GM12878 (cell line): ENCODE data around the gene CPA2. TPM values are rescaled to one million over a fixed set of nuclear protein-coding genes. Genes with fewer than 3 reads are reported as not detected.

Source experiments
- ATAC-seq: fragments of 200-7000 bp; cut with Tn5 transposase; 3 replicates; pipeline ENCODE4 v1.9.1; 2020; ENCODE audit warnings: mild to moderate bottlenecking, moderate library complexity
- BruUV-seq: library from RNA; stranded (reverse); fragments of 400-500 nt; replicated peaks from 2 replicates; lab custom pipeline; 2021; lab: Mats Ljungman, UMichigan
- CTCF ChIA-PET: fragments of 300-600 bp; sonication (Branson Sonifier 250); formaldehyde crosslinking; extraction: SDS; loops from one replicate; lab custom pipeline; 2021; ENCODE audit warnings: inconsistent platforms; lab: Yijun Ruan, JAX
- POLR2A ChIA-PET: fragments of 350-600 bp; formaldehyde crosslinking; extraction: SDS; loops from one replicate; lab custom pipeline; 2021; ENCODE audit warnings: inconsistent platforms; lab: Charles Lee
- RAD21 ChIA-PET: fragments of 300-600 bp; sonication (Branson Sonifier 250); formaldehyde crosslinking; loops from one replicate; lab custom pipeline; 2023; ENCODE audit warnings: antibody characterized with exemption; ENCODE audit not compliant: unreplicated experiment; lab: Charles Lee
- SMC1A ChIA-PET: fragments of 300-600 bp; sonication (Branson Sonifier 250); formaldehyde crosslinking; loops from one replicate; lab custom pipeline; 2023; ENCODE audit not compliant: unreplicated experiment, uncharacterized antibody; lab: Charles Lee
- DNase-seq: peaks from one replicate; pipeline ENCODE4 v3.0.0-alpha.2; 2011; ENCODE audit warnings: low read depth, low spot score
- FAIRE-seq: peaks from 3 replicates; lab custom pipeline; 2011; peaks lifted over from hg19 to GRCh38; lab: Jason Lieb, UNC
- H2AFZ ChIP-seq: 2 replicates; pipeline ENCODE4 v1.6.0; 2011; ENCODE audit warnings: low read depth, low read length, control low read depth; ENCODE audit not compliant: control insufficient read depth
- H3K27ac ChIP-seq: 2 replicates; pipeline ENCODE4 v1.5.1; 2011; ENCODE audit warnings: control low read depth; ENCODE audit not compliant: control insufficient read depth, insufficient read depth
- H3K27me3 ChIP-seq, 2 experiments: replicated peaks in 1 of 2; 2 replicates each; pipeline versions ENCODE4 v1.6.0 to v1.6.1; 2011; ENCODE audit warnings: low read length in 1 of 2; ENCODE audit not compliant: control insufficient read depth in 2 of 2, insufficient read depth in 2 of 2
- H3K36me3 ChIP-seq, 2 experiments: 2 replicates each; pipeline ENCODE4 v1.5.1; 2011; ENCODE audit warnings: low read length in 1 of 2; ENCODE audit not compliant: control insufficient read depth in 2 of 2, insufficient read depth in 2 of 2
- H3K4me1 ChIP-seq: 2 replicates; pipeline ENCODE4 v1.6.1; 2011; ENCODE audit warnings: mild to moderate bottlenecking, low read length, moderate library complexity, mixed read lengths; ENCODE audit not compliant: control insufficient read depth, insufficient read depth
- H3K4me2 ChIP-seq: 2 replicates; pipeline ENCODE4 v1.6.0; 2011; ENCODE audit warnings: control low read depth; ENCODE audit not compliant: control insufficient read depth, insufficient read depth
- H3K4me3 ChIP-seq: fragments of 200-600 bp; sonication (generic); 2 replicates; pipeline ENCODE4 v1.5.1; 2016
- H3K79me2 ChIP-seq: 2 replicates; pipeline ENCODE4 v1.6.0; 2011; ENCODE audit warnings: low read length; ENCODE audit not compliant: control insufficient read depth, insufficient read depth
- H3K9ac ChIP-seq: 2 replicates; pipeline ENCODE4 v1.8.0; 2011; ENCODE audit warnings: low read length, control low read depth, mixed read lengths; ENCODE audit not compliant: control insufficient read depth, insufficient read depth
- H3K9me3 ChIP-seq: replicated peaks from 3 replicates; pipeline ENCODE4 v1.5.1; 2011; ENCODE audit warnings: mild to moderate bottlenecking, low read length; ENCODE audit not compliant: control insufficient read depth, insufficient read depth
- H4K20me1 ChIP-seq: 2 replicates; pipeline ENCODE4 v1.6.0; 2011; ENCODE audit not compliant: control insufficient read depth, insufficient read depth
- ATF7 ChIP-seq: fragments of 450-650 bp; IDR thresholded peaks from 2 replicates; pipeline ENCODE4 v1.6.1; 2016; ENCODE audit warnings: low read depth, mild to moderate bottlenecking
- CBX3 ChIP-seq: fragments of 200-600 bp; sonication (generic); IDR thresholded peaks from 2 replicates; pipeline ENCODE4 v1.6.1; 2016; ENCODE audit warnings: low read depth, borderline replicate concordance
- CBX5 ChIP-seq: sonication (generic); IDR thresholded peaks from 2 replicates; pipeline ENCODE4 v1.6.1; 2016; ENCODE audit warnings: low read depth, moderate library complexity, mild to moderate bottlenecking, inconsistent platforms
- EGR1 ChIP-seq, 2 experiments: IDR thresholded peaks; 1 replicate in 1 of 2; 2 replicates in 1 of 2; pipeline ENCODE4 v1.6.1; 2011 to 2012; ENCODE audit warnings: low read depth in 2 of 2, low read length in 2 of 2, borderline replicate concordance in 1 of 2, mild to moderate bottlenecking in 1 of 2, moderate library complexity in 1 of 2
- EP300 ChIP-seq, 2 experiments: fragments of 150-350 bp in 1 of 2; IDR thresholded peaks; 2 replicates each; pipeline ENCODE4 v1.6.1; 2011 to 2012; ENCODE audit warnings: low read depth in 2 of 2, low read length in 2 of 2, borderline replicate concordance in 1 of 2, improper control_type of control experiment in 1 of 2, inconsistent platforms in 1 of 2; ENCODE audit not compliant: control insufficient read depth in 1 of 2
- HDGF ChIP-seq: fragments of 450-650 bp; IDR thresholded peaks from 2 replicates; pipeline ENCODE4 v1.6.1; 2016; ENCODE audit warnings: antibody characterized with exemption
- KAT2A ChIP-seq: conservative IDR thresholded peaks from 2 replicates; pipeline ENCODE4 v1.6.1; 2011; ENCODE audit warnings: low read depth, low read length; ENCODE audit not compliant: control insufficient read depth
- LARP7 ChIP-seq: fragments of 450-650 bp; IDR thresholded peaks from 2 replicates; pipeline ENCODE4 v1.6.1; 2017; ENCODE audit warnings: mild to moderate bottlenecking
- MTA3 ChIP-seq: IDR thresholded peaks from 2 replicates; pipeline ENCODE4 v1.6.1; 2012; ENCODE audit warnings: low read length, inconsistent platforms, borderline replicate concordance
- NR2C1 ChIP-seq: fragments of 450-650 bp; IDR thresholded peaks from 2 replicates; pipeline ENCODE4 v1.6.1; 2017; ENCODE audit warnings: antibody characterized with exemption, mild to moderate bottlenecking, moderate library complexity
- PBX3 ChIP-seq: IDR thresholded peaks from 2 replicates; pipeline ENCODE4 v1.6.1; 2011; ENCODE audit warnings: mild to moderate bottlenecking, low read depth, low read length, moderate library complexity; ENCODE audit not compliant: insufficient replicate concordance
- POLR2AphosphoS2 ChIP-seq: IDR thresholded peaks from 2 replicates; pipeline ENCODE4 v1.6.1; 2011; ENCODE audit warnings: low read depth, mild to moderate bottlenecking, low read length, improper control_type of control experiment, moderate library complexity
- SRF ChIP-seq, 2 experiments: IDR thresholded peaks; 2 replicates each; pipeline ENCODE4 v1.6.1; 2011; ENCODE audit warnings: low read depth in 2 of 2, low read length in 2 of 2, mild to moderate bottlenecking in 1 of 2, moderate library complexity in 1 of 2
- STAT1 ChIP-seq: fragments of 450-650 bp; conservative IDR thresholded peaks from 2 replicates; pipeline ENCODE4 v1.6.1; 2014; ENCODE audit warnings: antibody characterized with exemption, mild to moderate bottlenecking
- STAT3 ChIP-seq: IDR thresholded peaks from 2 replicates; pipeline ENCODE4 v1.6.1; 2011; ENCODE audit warnings: low read depth, low read length, improper control_type of control experiment
- ZBED1 ChIP-seq: IDR thresholded peaks from 2 replicates; pipeline ENCODE4 v1.6.1; 2016; ENCODE audit warnings: borderline replicate concordance
- ZNF217 ChIP-seq: fragments of 450-650 bp; IDR thresholded peaks from 2 replicates; pipeline ENCODE4 v1.6.1; 2017; ENCODE audit warnings: antibody characterized with exemption, mild to moderate bottlenecking
- ZSCAN29 ChIP-seq: fragments of 450-650 bp; IDR thresholded peaks from 2 replicates; pipeline ENCODE4 v1.6.1; 2017; ENCODE audit warnings: mild to moderate bottlenecking, moderate library complexity
- WGBS: methylation state at CpG from one replicate; pipeline ENCODE4 v1.1.6; 2016; ENCODE audit warnings: low lambda C conversion rate; ENCODE audit not compliant: insufficient replicate concordance, insufficient coverage; ENCODE audit errors: missing lambda C conversion rate; 5-methylcytosine and 5-hydroxymethylcytosine counted together
- in situ Hi-C: fragments of 300-500 bp; cut with MboI; formaldehyde crosslinking; loops from 9 replicates; pipeline ENCODE4 v1.14.3; 2018; ENCODE audit warnings: mixed read lengths
- intact Hi-C: fragments of 100-400 bp; cut with micrococcal nuclease; formaldehyde crosslinking; loops from one replicate; pipeline ENCODE4 v1.14.2; 2022; ENCODE audit not compliant: unreplicated experiment
- polyA plus RNA-seq, 11 experiments: library from polyadenylated mRNA; depleted of rRNA in 4 of 11; unstranded in 6 of 11; stranded (reverse) in 5 of 11; fragments of >200 nt; fragmentation: Nextera tagmentation in 4 of 11; fragmentation: Illumina TruSeq in 1 of 11; extraction: Ambion mirVana in 4 of 11; extraction: Trizol in 1 of 11; gene quantifications; 1 replicate in 1 of 11; 2 replicates in 10 of 11; pipeline versions ENCODE4 v1.2.1 to v1.2.3, GENCODE V29; 2011 to 2016; ENCODE audit warnings: inconsistent platforms in 2 of 11, missing spikeins in 2 of 11, low read depth in 1 of 11
- total RNA-seq, 4 experiments: library from RNA; depleted of rRNA in 3 of 4; stranded (reverse); fragments of >200 nt in 3 of 4; fragmentation: Illumina TruSeq in 1 of 4; extraction: Trizol in 1 of 4; gene quantifications; 2 replicates each; pipeline versions ENCODE4 v1.2.1 to v1.2.3, GENCODE V29; 2013 to 2021
- TF ChIP-seq, protein P1 (sequence below): fragments of 450-650 bp; formaldehyde crosslinking; IDR thresholded peaks from 2 replicates; pipeline ENCODE4 v1.4.0; 2022; ENCODE audit warnings: mild to moderate bottlenecking, moderate library complexity
- TF ChIP-seq, protein P2 (sequence below): fragments of 450-650 bp; IDR thresholded peaks from 2 replicates; pipeline ENCODE4 v1.6.1; 2016; ENCODE audit warnings: mild to moderate bottlenecking

The CPA2 gene
- total and polyA plus RNA-seq, 10 of the 15 experiments (the other 5 are each of a cell fraction or from before 2014, with no cell fraction given): 0.04 to 1.9 TPM; not detected in 8

DNA sequence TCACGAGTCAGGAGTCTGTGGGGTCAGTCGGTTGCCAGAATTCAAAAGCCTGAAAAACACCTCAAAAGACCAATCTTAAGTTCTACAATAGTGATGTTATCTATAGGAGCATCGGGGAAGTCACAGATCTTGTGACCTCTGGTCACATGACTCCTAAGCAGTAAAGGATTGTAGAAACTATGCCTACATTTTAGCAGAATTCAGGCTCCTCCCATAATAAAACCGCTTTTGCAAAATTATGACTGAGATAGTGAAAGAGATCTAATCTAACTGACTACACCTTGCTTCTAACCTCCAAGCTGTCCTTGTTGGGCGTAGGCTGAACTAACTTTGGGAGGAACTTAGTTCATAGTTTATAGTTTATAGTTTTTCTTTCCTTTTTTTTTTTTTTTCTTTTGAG is 42.5 kb upstream of the CPA2 start:
- CTCF ChIA-PET: no interaction called here
- no peak for ATAC-seq
- Histone ChIP-seq H3K9me3 (no peaks in the 10 kb centered on the region; the same call in 2 of the 3 replicates), H3K27ac (no peak overlapping the region), H3K36me3 (no peaks in the 10 kb centered on the region), H3K9ac (no peak overlapping the region), H3K4me3 (no peak overlapping the region), H3K4me2 (no peak overlapping the region), H3K79me2 (no peaks in the 10 kb centered on the region), H2AFZ (no peak overlapping the region), H3K27me3 (no peaks in the 10 kb centered on the region), H3K4me1 (no peaks in the 10 kb centered on the region), H4K20me1 (no peaks in the 10 kb centered on the region)
- SMC1A ChIA-PET: interaction anchor here (0.8 kb wide), 1 partner anchor 32 kb away, joined by 4 read pairs; no protein-coding TSS in a partner anchor
- intact Hi-C loops: no loop called here
- no peak for DNase-seq
- FAIRE-seq: no peak
- POLR2A ChIA-PET: no interaction called here
- WGBS: 57% methylated on average over 5 of the region's 5 CpGs
- BruUV-seq: no TSS peak
- TF ChIP-seq POLR2AphosphoS2 (no peak), STAT3 (no peak), EP300 (IDR thresholded peaks at IDR 0.05; ENCODE audit: borderline replicate concordance in 1 of 2, control insufficient read depth in 1 of 2, low read depth in 2 of 2, low read length in 2 of 2) (no peak), SRF (IDR thresholded peaks at IDR 0.05; ENCODE audit: low read depth in 2 of 2, low read length in 2 of 2) (no peak), ZSCAN29 (no peak), CBX5 (no peak), KAT2A (no peak), ATF7 (no peak), ZBED1 (no peak), LARP7 (no peak), NR2C1 (no peak), EGR1 (IDR thresholded peaks at IDR 0.05; ENCODE audit: borderline replicate concordance in 1 of 2, low read depth in 2 of 2, low read length in 2 of 2) (no peak), ZNF217 (no peak), CBX3 (no peak), HDGF (no peak), PBX3 (no peak), MTA3 (no peak), STAT1 (no peak)
- TF ChIP-seq, protein P1, sequence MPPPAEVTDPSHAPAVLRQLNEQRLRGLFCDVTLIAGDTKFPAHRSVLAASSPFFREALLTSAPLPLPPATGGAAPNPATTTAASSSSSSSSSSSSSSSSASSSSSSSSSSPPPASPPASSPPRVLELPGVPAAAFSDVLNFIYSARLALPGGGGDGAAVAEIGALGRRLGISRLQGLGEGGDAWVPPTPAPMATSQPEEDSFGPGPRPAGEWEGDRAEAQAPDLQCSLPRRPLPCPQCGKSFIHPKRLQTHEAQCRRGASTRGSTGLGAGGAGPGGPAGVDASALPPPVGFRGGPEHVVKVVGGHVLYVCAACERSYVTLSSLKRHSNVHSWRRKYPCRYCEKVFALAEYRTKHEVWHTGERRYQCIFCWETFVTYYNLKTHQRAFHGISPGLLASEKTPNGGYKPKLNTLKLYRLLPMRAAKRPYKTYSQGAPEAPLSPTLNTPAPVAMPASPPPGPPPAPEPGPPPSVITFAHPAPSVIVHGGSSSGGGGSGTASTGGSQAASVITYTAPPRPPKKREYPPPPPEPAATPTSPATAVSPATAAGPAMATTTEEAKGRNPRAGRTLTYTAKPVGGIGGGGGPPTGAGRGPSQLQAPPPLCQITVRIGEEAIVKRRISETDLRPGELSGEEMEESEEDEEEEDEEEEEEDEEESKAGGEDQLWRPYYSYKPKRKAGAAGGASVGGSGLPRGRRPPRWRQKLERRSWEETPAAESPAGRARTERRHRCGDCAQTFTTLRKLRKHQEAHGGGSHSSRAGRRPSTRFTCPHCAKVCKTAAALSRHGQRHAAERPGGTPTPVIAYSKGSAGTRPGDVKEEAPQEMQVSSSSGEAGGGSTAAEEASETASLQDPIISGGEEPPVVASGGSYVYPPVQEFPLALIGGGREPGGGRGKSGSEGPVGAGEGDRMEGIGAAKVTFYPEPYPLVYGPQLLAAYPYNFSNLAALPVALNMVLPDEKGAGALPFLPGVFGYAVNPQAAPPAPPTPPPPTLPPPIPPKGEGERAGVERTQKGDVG: no peak
- TF ChIP-seq, protein P2, sequence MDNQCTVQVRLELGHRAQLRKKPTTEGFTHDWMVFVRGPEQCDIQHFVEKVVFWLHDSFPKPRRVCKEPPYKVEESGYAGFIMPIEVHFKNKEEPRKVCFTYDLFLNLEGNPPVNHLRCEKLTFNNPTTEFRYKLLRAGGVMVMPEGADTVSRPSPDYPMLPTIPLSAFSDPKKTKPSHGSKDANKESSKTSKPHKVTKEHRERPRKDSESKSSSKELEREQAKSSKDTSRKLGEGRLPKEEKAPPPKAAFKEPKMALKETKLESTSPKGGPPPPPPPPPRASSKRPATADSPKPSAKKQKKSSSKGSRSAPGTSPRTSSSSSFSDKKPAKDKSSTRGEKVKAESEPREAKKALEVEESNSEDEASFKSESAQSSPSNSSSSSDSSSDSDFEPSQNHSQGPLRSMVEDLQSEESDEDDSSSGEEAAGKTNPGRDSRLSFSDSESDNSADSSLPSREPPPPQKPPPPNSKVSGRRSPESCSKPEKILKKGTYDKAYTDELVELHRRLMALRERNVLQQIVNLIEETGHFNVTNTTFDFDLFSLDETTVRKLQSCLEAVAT: no peak
- in situ Hi-C loops: no loop called here
- RAD21 ChIA-PET: no interaction called here
